Activated T-cell treated with anti-CD3 and anti-CD28 coated beads, Interleukin-2, amount 50 U/mL, for 48 hours (primary cell): Measurements from ENCODE around the gene CUL4A.
"Not testable (repeated sequence)": the region's sequence is repeated elsewhere in the genome, so short reads cannot be mapped to it uniquely, and the experiment has no call there.

Experiments
- DNase-seq, 2 experiments: peaks; one replicate each; pipeline ENCODE4 v3.0.0-alpha.2; 2020

The CUL4A gene

GRCh38 chr13:113209336-113209758 is at the start of gene CUL4A:
CUL4A (plus strand) TSS chr13:113209613; CDS start chr13:113209628, 15 bp downstream.
- DNase-seq = peak in 1 of 2 experiments; percentile 82

DNA sequence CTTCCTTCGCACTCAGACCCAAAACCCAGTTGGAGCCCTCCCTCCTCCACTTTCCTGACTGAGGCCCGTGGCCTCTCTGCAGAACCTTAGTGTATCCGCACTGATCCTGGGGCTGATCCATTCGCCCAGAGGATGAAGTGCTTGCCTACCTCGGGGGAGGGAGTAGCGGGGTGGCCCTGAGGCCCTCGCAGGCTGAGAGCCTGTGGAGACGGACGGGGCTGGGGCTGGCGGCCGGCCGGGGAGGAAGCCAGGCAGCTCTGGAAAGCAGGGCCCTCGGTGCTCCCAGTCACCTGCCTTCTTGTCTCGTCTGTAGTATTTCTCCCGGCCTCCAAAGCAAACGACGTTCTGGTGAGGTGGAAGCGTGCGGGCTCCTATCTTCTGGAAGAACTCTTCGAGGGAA is 49.7 kb upstream of the CUL4A start:
- no peak for DNase-seq

- DNase-seq = no peak
Measured at GRCh38 chr13:113160983-113161382, 48.4 kb upstream of the CUL4A start.

GRCh38 chr13:113161433-113161832 is 48.0 kb upstream of the CUL4A start:
- peak in 1 of 2 experiments; percentile 25 for DNase-seq

GRCh38 chr13:113161975-113162374 is 47.4 kb upstream of the CUL4A start:
- DNase-seq = not testable (repeated sequence)

GRCh38 chr13:113162783-113163685 is 46.4 kb upstream of the CUL4A start:
- DNase-seq = peak in 1 of 2 experiments; percentile 29

DNA sequence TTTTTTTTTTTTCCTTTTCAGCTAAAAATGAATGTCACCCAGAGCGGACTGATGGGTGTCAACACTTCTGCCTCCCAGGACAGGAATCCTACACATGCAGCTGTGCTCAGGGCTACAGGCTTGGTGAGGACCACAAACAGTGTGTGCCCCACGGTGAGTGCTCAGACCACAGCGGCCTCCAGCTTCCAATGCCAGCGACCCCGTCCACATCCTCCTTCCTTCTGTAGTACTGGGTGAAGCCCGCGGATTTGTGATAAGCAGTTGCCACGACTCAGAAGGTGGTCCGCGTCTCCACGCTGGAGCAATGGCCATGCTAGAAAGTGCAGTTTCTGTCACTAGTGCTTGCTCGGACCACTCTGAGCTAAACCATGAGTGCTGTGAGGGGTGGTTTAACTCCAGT is 44.9 kb upstream of the CUL4A start:
- DNase-seq = no peak

- peak in 1 of 2 experiments; percentile 59 for DNase-seq
Measured at GRCh38 chr13:113166266-113166665, 43.1 kb upstream of the CUL4A start.

GRCh38 chr13:113166681-113167080 is 42.7 kb upstream of the CUL4A start:
- DNase-seq = no peak

- no peak for DNase-seq
Measured at GRCh38 chr13:113167155-113167554, 42.3 kb upstream of the CUL4A start.

GRCh38 chr13:113167575-113167974 is 41.8 kb upstream of the CUL4A start:
- no peak for DNase-seq

- DNase-seq = no peak
Measured at GRCh38 chr13:113168211-113168610, 41.2 kb upstream of the CUL4A start.

DNA sequence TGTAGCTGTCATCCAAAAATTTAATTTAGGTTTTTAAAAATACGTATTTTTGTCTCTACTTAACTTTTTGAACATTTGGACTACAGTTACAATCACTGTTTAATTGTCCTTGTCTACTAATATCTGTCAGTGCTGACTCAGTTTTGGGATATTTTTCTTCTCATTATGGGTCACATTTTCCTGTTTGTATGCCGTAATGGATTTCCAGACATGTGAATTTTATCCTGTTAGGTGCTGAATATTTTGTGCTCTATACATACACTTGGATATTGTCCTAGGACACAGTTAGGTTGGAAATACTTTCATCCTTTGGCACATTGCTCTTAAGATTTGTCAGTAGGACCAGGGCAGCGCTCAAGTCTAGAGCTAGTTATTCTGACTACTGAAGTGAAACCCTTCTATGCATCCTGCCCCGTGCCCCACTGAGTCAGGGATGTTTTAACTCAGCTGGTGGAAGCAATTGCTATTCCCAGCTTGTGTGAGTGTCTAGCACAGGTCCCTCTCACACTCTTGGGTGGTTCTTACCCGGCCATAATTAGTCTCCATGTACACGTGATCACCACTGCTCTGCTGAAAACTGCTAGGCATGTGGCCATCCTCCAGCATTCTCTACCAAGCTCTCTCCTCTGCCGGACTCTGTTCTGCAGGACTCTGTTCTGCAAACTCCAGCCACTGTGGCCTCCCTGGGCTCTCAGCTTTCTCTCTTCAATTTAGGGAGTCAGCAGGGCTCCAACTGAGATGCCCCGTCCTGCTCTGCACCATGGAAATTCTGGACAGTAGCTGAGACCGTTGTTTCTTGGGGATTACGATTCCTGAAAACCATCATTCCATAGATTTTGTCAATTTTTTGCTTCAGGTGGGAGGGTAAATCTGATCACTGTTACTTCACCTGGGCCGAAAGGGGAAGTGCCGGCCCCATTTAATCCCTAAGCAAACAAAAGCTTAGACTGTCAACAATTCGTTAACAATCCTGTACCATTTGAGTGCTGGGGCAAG is 39.8 kb upstream of the CUL4A start:
- DNase-seq = no peak

- DNase-seq = no peak
Measured at GRCh38 chr13:113170511-113170910, 38.9 kb upstream of the CUL4A start.

DNA sequence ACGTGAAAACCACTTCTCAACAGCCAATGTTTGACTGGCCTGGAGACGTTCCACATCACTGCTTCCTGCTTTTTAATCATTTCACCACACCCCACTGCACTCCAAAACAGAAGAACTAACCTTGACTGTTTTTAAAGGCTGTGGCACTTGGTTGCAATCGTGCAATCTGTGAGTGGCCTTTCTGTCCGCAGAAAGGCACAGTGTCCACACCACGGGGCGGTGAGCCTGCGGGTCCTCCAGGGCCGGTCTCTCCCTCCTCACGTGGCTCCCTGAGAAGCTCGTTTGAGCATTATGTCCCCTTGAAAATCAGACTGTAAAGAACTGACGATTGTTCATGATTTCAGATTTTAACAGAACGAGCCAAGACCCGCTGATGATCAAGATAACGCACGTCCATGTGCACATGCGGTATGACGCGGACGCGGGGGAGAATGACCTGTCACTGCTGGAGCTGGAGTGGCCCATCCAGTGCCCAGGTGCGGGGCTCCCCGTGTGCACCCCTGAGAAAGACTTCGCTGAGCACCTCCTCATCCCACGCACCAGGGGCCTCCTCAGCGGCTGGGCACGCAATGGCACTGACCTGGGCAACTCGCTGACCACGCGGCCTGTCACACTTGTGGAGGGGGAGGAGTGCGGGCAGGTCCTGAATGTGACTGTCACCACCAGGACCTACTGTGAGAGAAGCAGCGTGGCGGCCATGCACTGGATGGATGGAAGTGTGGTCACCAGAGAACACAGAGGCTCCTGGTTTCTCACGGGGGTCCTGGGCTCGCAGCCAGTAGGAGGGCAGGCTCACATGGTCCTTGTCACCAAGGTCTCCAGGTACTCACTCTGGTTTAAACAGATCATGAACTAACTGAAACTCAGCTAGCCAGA is 37.9 kb upstream of the CUL4A start:
- no peak for DNase-seq

- DNase-seq = no peak
Measured at GRCh38 chr13:113172419-113172926, 36.9 kb upstream of the CUL4A start.

- peak in 1 of 2 experiments; percentile 35 for DNase-seq
Measured at GRCh38 chr13:113176280-113176679, 33.1 kb upstream of the CUL4A start.

GRCh38 chr13:113176822-113177221 is 32.6 kb upstream of the CUL4A start:
- no peak for DNase-seq

DNA sequence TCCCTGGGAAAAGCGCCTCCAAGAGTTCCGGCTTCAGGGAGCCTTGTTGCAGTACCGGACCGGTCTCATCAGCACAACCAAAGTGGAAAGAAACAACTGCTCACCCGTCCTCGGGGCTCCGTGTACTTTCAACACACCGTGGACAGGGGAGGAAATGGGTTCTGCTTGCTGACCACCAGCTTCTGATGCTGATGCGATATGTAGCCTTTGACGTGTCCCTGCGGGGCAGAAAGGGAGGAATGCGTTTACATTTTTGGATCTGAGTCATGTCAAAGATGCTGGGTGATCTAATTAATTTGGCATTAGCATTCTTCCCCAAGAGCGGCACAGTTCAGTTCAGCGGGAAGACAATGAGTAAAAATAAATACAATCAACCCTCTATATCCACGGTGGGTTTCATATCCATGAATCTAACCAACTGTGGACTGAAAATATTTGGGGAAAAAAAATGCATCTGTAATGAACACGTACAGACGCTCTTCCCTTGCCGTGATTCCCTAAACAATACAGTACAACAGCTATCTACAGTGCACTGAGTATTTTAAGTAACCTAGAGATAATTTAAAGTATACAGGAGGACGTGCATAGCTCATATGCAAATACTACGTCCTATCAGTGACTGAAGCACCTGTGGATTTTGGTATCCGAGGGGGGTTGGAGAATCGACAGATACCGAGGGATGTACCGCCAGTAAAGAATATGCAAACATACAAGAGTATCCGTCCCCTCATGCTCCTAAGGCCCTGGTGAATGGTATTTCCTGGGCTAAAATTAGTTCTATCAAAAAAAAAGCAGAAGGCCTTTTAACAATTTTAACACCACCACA is 31.1 kb upstream of the CUL4A start:
- DNase-seq = no peak

- DNase-seq = no peak
Measured at GRCh38 chr13:113178896-113179167, 30.6 kb upstream of the CUL4A start.
